GM23338 (cell line): Measurements from ENCODE around the gene CPNE4. TPM values are rescaled to one million over a fixed set of nuclear protein-coding genes. Genes with fewer than 3 reads are reported as not detected.

Experiments
- ATAC-seq: fragments of 200-7000 bp; cut with Tn5 transposase; 3 replicates; pipeline ENCODE4 v1.9.1; 2020
- DNase-seq: peaks from one replicate; pipeline ENCODE4 v3.0.0-alpha.2; 2015; ENCODE audit warnings: low spot score
- H2AFZ ChIP-seq: fragments of 200-600 bp; sonication (generic); 2 replicates; pipeline ENCODE4 v1.8.0; 2016; ENCODE audit warnings: antibody characterized with exemption, mild to moderate bottlenecking, moderate library complexity
- H3F3A ChIP-seq: fragments of 200-600 bp; sonication (generic); replicated peaks from 2 replicates; pipeline ENCODE4 v1.8.0; 2017; ENCODE audit warnings: antibody characterized with exemption, mixed run types, low read depth
- H3K27ac ChIP-seq: fragments of 200-600 bp; sonication (generic); 2 replicates; pipeline ENCODE4 v1.6.1; 2016; ENCODE audit warnings: low read depth
- H3K27me3 ChIP-seq: fragments of 200-600 bp; sonication (generic); 2 replicates; pipeline ENCODE4 v1.8.0; 2016; ENCODE audit warnings: mild to moderate bottlenecking, mixed run types, moderate library complexity; ENCODE audit not compliant: insufficient read depth
- H3K36me3 ChIP-seq: fragments of 200-600 bp; sonication (generic); 2 replicates; pipeline ENCODE4 v1.8.0; 2016; ENCODE audit warnings: mild to moderate bottlenecking; ENCODE audit not compliant: insufficient read depth
- H3K4me1 ChIP-seq: fragments of 200-600 bp; sonication (generic); 2 replicates; pipeline ENCODE4 v1.8.0; 2016; ENCODE audit warnings: mild to moderate bottlenecking, moderate library complexity; ENCODE audit not compliant: insufficient read depth
- H3K4me2 ChIP-seq: fragments of 200-600 bp; sonication (generic); 2 replicates; pipeline ENCODE4 v1.7.1; 2017; ENCODE audit warnings: mixed run types
- H3K4me3 ChIP-seq: fragments of 200-600 bp; sonication (generic); 2 replicates; pipeline ENCODE4 v1.6.1; 2016; ENCODE audit warnings: mixed run types
- H3K79me2 ChIP-seq: fragments of 200-600 bp; sonication (generic); replicated peaks from 2 replicates; pipeline ENCODE4 v1.8.0; 2017; ENCODE audit warnings: mild to moderate bottlenecking; ENCODE audit not compliant: insufficient read depth
- H3K9me2 ChIP-seq: fragments of 200-600 bp; sonication (generic); 2 replicates; pipeline ENCODE4 v1.8.0; 2017; ENCODE audit not compliant: insufficient read depth
- H4K20me1 ChIP-seq: fragments of 200-600 bp; sonication (generic); replicated peaks from 2 replicates; pipeline ENCODE4 v1.8.0; 2017; ENCODE audit warnings: mild to moderate bottlenecking; ENCODE audit not compliant: insufficient read depth
- H3K27ac Mint-ChIP-seq: 2 replicates; pipeline ENCODE4 v1.8.0; 2020; ENCODE audit warnings: inconsistent platforms, mild to moderate bottlenecking, moderate library complexity, mixed read lengths
- H3K27me3 Mint-ChIP-seq: 3 replicates; pipeline ENCODE4 v1.8.0; 2022; ENCODE audit warnings: low read depth, mild to moderate bottlenecking, moderate library complexity, mixed read lengths, inconsistent platforms; ENCODE audit not compliant: insufficient read depth, poor library complexity
- H3K36me3 Mint-ChIP-seq: 3 replicates; pipeline ENCODE4 v1.8.0; 2021; ENCODE audit warnings: low read depth, mild to moderate bottlenecking, inconsistent platforms, moderate library complexity, mixed read lengths
- H3K4me1 Mint-ChIP-seq: 3 replicates; pipeline ENCODE4 v1.8.0; 2020; ENCODE audit warnings: mild to moderate bottlenecking, inconsistent platforms, mixed read lengths
- H3K4me3 Mint-ChIP-seq: 3 replicates; pipeline ENCODE4 v1.8.0; 2021; ENCODE audit warnings: moderate library complexity, mild to moderate bottlenecking, inconsistent platforms, mixed read lengths
- H3K9me3 Mint-ChIP-seq: 3 replicates; pipeline ENCODE4 v1.8.0; 2020; ENCODE audit warnings: moderate library complexity, mild to moderate bottlenecking, inconsistent platforms, mixed read lengths
- CREB1 ChIP-seq: fragments of 250-450 bp; sonication (Bioruptor Pico); IDR thresholded peaks from 2 replicates; pipeline ENCODE4 v1.5.0; 2020; ENCODE audit warnings: low read depth, mild to moderate bottlenecking, moderate library complexity
- ETS1 ChIP-seq: IDR thresholded peaks from 2 replicates; pipeline ENCODE4 v1.6.1; 2016; ENCODE audit warnings: antibody characterized with exemption
- EZH2 ChIP-seq: fragments of 200-600 bp; sonication (generic); IDR thresholded peaks from one replicate; pipeline ENCODE4 v1.8.0; 2017; ENCODE audit warnings: antibody characterized with exemption, mild to moderate bottlenecking, low read depth; ENCODE audit not compliant: unreplicated experiment
- EZH2phosphoT487 ChIP-seq: fragments of 200-600 bp; sonication (generic); IDR thresholded peaks from one replicate; pipeline ENCODE4 v1.8.1; 2018; ENCODE audit warnings: antibody characterized with exemption; ENCODE audit not compliant: unreplicated experiment
- NANOG ChIP-seq: IDR thresholded peaks from 2 replicates; pipeline ENCODE4 v1.6.1; 2016; ENCODE audit warnings: antibody characterized with exemption, borderline replicate concordance
- POLR2AphosphoS5 ChIP-seq: IDR thresholded peaks from 2 replicates; pipeline ENCODE4 v1.6.1; 2016; ENCODE audit warnings: antibody characterized with exemption, low read depth
- REST ChIP-seq: IDR thresholded peaks from one replicate; pipeline ENCODE4 v1.6.1; 2018; ENCODE audit warnings: antibody characterized with exemption; ENCODE audit not compliant: unreplicated experiment
- STAT1 ChIP-seq: IDR thresholded peaks from one replicate; pipeline ENCODE4 v1.6.1; 2016; ENCODE audit warnings: antibody characterized with exemption; ENCODE audit not compliant: unreplicated experiment
- ZNF114 ChIP-seq: fragments of 250-450 bp; sonication (Bioruptor Pico); IDR thresholded peaks from 2 replicates; pipeline ENCODE4 v1.5.0; 2020; ENCODE audit warnings: mild to moderate bottlenecking, moderate library complexity
- ZNF331 ChIP-seq: fragments of 250-450 bp; sonication (Bioruptor Pico); IDR thresholded peaks from 2 replicates; pipeline ENCODE4 v1.5.0; 2020; ENCODE audit warnings: low read depth, mild to moderate bottlenecking, moderate library complexity
- polyA plus RNA-seq: library from polyadenylated mRNA; unstranded; fragments of >200 nt; fragmentation: Nextera tagmentation; extraction: Ambion mirVana; gene quantifications from 2 replicates; pipeline ENCODE4 v1.2.1, GENCODE V29; 2016
- total RNA-seq: library from RNA; depleted of rRNA; stranded (reverse); fragments of >200 nt; shearing (Covaris generic); gene quantifications from 2 replicates; pipeline ENCODE4 v1.2.3, GENCODE V29; 2014
- TF ChIP-seq, protein P1 (sequence below), 2 experiments: fragments of 200-600 bp in 1 of 2; sonication (generic) in 1 of 2; conservative IDR thresholded peaks; 2 replicates each; pipeline versions ENCODE4 v1.5.1 to v1.6.1; 2016 to 2017; ENCODE audit warnings: antibody characterized with exemption in 2 of 2, low read depth in 2 of 2, mild to moderate bottlenecking in 2 of 2, moderate library complexity in 1 of 2

Gene CPNE4
- total and polyA plus RNA-seq, 2 experiments from 2014 or later, result 2.0 to 6.5 TPM

- TF ChIP-seq, protein P1, sequence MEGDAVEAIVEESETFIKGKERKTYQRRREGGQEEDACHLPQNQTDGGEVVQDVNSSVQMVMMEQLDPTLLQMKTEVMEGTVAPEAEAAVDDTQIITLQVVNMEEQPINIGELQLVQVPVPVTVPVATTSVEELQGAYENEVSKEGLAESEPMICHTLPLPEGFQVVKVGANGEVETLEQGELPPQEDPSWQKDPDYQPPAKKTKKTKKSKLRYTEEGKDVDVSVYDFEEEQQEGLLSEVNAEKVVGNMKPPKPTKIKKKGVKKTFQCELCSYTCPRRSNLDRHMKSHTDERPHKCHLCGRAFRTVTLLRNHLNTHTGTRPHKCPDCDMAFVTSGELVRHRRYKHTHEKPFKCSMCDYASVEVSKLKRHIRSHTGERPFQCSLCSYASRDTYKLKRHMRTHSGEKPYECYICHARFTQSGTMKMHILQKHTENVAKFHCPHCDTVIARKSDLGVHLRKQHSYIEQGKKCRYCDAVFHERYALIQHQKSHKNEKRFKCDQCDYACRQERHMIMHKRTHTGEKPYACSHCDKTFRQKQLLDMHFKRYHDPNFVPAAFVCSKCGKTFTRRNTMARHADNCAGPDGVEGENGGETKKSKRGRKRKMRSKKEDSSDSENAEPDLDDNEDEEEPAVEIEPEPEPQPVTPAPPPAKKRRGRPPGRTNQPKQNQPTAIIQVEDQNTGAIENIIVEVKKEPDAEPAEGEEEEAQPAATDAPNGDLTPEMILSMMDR (conservative IDR thresholded peaks at IDR 0.05; ENCODE audit: low read depth in 2 of 2), result no peak
- TF ChIP-seq CREB1 (CRISPR knock-in tag) (no peak), POLR2AphosphoS5 (no peak), REST (no peak), ETS1 (no peak), EZH2 (no peak), ZNF331 (CRISPR knock-in tag) (no peak), ZNF114 (no peak), EZH2phosphoT487 (no peak), NANOG (no peak), STAT1 (no peak)
Observed at GRCh38 chr3:131597816-131598215, 437.0 kb downstream of the CPNE4 start (continued).

- no peak overlapping the region for H3K4me3 Mint-ChIP-seq
- no peak overlapping the region for H3K4me2 ChIP-seq
- H3K27me3 ChIP-seq, result no peaks in the 10 kb centered on the region
- H3K4me1 Mint-ChIP-seq, result no peaks in the 10 kb centered on the region
- DNase-seq (no peak), ATAC-seq (no peak)
- H3K27me3 Mint-ChIP-seq, result no peaks in the 10 kb centered on the region
- no peaks in the 10 kb centered on the region for H4K20me1 ChIP-seq
- no peaks in the 10 kb centered on the region for H3F3A ChIP-seq
- H3K9me3 Mint-ChIP-seq, result no peaks in the 10 kb centered on the region
- H3K79me2 ChIP-seq, result no peaks in the 10 kb centered on the region
- H3K9me2 ChIP-seq, result no peaks in the 10 kb centered on the region
- H3K4me1 ChIP-seq, result no peaks in the 10 kb centered on the region
- H3K36me3 Mint-ChIP-seq, result no peaks in the 10 kb centered on the region
- H3K27ac ChIP-seq, result no peak overlapping the region
- no peak overlapping the region for H3K4me3 ChIP-seq
- TF ChIP-seq EZH2 (no peak), ZNF114 (no peak), ETS1 (no peak)
- TF ChIP-seq, protein P1 (conservative IDR thresholded peaks at IDR 0.05; ENCODE audit: low read depth in 2 of 2), result no peak
- H2AFZ ChIP-seq, result no peak overlapping the region
- H3K27ac Mint-ChIP-seq, result no peak overlapping the region
- no peaks in the 10 kb centered on the region for H3K36me3 ChIP-seq
Observed at GRCh38 chr3:131596884-131597283, 437.9 kb downstream of the CPNE4 start.
